SIG-M5 treated with dmso at 0.1 percent for 504 hours (cell line): ENCODE results near the gene LIPJ.
A peak's percentile ranks its signal among the peaks of the same experiment; 100 is the strongest.

Experiments
- DNase-seq: peaks from one replicate; lab custom pipeline; 2025; ENCODE audit not compliant: unreplicated experiment; lab: John Stamatoyannopoulos, UW

LIPJ gene

GRCh38 chr10:88586462-88586861 is at the start of gene LIPJ:
LIPJ (plus strand) TSS chr10:88586762; CDS start chr10:88590688, 3,926 bp downstream.
- no peak for DNase-seq

GRCh38 chr10:88537322-88537721 is 49.2 kb upstream of the LIPJ start:
- DNase-seq: no peak

DNA sequence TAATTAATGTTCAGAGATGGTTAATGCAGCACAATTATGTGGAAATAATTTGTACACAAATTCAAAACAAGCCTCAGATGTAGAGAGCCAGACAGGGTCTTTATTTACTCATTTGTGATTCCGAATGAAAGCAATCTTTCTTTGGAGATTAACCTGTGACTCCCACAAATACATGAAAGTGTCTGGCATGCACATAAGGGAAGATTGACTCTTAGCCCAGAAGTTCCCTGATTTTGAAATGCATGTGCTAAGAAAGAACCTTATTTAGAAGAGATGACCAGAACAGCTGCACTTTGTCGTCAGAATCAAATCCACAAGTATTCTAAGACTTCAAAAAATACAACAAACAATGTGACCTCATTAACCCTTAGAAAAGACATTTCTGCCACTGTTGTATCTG is 48.5 kb upstream of the LIPJ start:
- no peak for DNase-seq

GRCh38 chr10:88540351-88540750 is 46.2 kb upstream of the LIPJ start:
- no peak for DNase-seq

DNA sequence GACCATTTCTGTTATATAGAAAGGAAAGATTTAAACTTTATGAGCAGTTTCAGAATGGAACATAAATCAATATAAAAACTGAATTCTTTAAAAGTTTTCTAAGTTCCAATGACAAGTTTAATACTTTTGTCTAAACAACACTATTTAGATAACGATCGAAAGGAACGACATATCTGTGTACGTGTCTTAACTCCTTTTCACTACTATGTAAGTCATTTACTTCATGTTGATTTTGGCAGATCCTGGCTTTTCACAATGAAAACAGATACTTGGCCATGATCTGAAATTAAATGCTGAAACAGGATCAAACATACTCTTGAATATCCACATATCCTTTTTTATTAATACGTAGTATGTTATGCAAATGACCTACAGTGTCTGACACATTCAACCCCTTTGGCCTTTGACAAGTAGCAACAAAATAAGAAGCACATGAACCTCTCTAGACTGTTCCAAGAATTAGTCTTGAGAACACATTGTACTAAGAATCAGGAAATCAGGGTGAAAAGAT is 45.4 kb upstream of the LIPJ start:
- no peak for DNase-seq

DNA sequence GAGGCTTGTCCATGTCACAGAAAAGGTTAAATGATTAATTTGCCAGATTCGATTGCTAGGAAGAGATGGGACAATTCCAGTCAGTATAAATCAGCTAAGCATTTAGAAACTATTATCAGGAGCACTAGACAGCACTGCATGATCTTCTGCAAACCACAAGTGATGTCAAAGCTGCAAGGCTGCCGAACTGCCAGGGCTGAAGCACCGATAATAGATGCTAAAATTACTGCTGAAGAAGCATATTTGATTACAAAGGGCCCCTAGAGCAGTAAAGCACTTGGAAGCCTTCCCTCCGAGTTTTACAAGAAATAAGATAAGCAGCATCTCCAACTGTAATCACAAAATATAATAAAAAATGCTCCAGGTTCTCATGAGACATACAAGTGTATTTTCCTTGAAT is 44.0 kb upstream of the LIPJ start:
- DNase-seq: no peak

DNA sequence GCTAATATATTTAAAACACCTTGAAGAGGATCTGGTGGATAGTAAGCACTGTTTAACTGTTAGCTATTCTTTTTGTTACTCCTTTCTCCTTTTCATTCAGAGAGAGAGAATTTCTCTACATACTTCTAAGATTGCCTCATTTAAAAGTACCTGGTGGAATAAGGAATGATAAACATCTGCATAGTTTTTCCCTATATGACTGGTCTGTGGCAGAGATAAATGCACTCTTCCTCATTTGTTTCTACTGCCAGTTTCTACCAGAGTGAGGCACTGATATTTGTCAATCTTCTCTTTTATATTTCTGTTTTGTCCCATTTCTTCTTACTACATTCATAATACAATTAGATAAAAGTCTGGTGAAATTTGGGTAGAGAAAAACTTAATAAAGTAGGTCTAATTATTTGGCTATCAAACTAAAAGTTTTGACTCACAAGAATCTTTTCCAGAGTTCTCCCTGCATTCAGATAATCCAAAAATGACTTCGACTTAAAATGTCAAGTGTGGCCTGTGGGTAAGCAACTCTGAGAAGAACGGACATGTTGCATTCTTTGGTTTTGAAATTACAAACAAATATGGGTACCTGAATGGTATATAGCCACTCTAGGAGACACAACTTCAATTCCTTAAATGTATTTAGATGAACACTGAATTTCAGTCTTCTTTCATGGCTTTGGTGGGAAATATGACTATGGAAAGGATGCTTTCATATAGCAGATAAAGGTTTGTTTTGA is 42.3 kb upstream of the LIPJ start:
- peak; percentile 49 for DNase-seq

DNA sequence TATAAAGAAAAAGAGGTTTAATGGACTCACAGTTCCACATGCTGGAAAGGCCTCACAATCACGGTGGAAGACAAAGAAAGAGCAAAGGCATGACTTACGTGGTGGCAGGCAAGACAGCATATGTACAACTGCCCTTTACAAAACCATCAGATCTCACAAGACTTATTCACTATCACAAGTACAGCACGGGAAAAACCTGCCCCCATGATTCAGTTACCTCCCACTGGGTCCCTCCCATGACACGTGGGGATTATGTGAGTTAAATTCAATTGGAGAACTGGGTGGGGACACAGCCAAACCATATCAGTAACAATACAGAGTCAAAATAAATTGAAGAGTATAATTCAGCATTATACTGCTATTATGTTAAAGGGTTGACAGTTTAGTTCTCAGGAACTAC is 41.2 kb upstream of the LIPJ start:
- no peak for DNase-seq

- DNase-seq: no peak
Observed at GRCh38 chr10:88546497-88546896, 40.1 kb upstream of the LIPJ start.

DNA sequence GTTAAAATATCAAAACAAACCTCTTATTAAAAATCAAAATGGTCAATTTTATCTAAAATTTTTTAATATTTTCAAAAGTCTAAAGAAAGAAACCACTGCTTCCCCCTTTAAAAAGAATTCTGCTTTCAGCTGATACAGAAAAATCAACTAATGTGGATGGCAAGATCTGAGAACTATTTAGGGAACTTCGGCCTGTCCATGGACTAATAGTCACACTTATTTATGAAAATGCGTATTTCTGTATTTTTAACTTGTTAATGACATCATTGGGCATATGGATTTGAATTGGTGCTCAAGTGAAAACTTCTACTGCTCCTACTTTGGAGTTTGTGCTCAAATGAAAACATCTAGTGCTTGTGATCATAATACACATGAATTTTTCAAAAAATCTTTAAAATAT is 35.3 kb upstream of the LIPJ start:
- DNase-seq: no peak

- DNase-seq: peak; percentile 67
Observed at GRCh38 chr10:88553116-88553752, 33.3 kb upstream of the LIPJ start.

DNA sequence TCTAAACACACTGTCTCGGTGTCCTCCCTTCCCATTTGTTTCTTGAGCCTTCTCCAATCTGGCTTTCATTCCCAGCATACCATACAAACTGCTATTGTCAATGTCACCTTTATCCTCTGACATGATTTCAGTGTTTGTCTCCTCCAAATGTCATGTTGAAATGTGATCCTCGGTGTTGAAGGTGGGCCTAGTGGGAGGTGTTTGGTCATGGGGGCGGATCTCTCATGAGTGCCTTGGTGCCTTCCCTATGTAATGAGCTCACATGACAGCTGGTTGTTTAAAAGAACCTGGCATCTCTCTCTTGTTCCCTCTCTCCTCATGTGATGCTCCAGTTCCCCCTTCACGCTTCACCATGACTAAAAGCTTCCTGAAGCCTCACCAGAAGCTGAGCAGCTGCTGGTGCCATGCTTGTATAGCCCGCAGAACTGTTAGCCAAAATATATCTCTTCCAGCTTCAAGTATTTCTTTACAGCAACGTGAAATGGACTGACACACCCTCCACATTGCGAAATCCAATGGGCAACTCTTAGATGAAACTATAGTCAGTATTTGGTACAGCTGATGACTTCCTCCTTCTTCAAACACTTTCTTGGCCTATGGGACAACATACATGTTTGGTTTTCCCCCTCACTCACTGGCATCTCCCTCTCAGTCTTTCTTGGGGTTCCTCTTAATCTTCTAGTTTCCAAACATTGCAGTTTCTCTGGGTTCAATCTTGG is 31.2 kb upstream of the LIPJ start:
- DNase-seq: peak; percentile 69

GRCh38 chr10:88557256-88557655 is 29.3 kb upstream of the LIPJ start:
- DNase-seq: no peak

- DNase-seq: no peak
Observed at GRCh38 chr10:88557658-88558057, 28.9 kb upstream of the LIPJ start.

DNA sequence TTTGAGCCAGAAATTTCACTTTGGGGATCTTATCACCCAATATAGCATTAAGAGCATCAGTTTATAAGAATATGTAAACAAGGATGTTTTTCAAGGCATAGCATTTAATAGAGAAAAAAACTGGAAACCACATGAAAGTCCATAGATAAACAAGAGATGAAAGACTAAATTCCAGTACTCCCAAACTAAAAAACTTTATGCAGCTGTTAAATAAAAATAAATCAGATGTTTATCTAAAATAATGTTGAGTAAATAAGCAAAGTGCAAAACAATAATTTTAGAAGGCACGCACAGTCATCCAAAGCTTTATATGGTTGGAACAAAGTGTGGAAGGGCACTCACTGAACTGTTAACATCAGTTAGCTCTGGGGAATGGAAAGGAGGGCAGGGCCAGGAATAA is 24.4 kb upstream of the LIPJ start:
- no peak for DNase-seq

GRCh38 chr10:88565072-88565471 is 21.5 kb upstream of the LIPJ start:
- peak; percentile 29 for DNase-seq

DNA sequence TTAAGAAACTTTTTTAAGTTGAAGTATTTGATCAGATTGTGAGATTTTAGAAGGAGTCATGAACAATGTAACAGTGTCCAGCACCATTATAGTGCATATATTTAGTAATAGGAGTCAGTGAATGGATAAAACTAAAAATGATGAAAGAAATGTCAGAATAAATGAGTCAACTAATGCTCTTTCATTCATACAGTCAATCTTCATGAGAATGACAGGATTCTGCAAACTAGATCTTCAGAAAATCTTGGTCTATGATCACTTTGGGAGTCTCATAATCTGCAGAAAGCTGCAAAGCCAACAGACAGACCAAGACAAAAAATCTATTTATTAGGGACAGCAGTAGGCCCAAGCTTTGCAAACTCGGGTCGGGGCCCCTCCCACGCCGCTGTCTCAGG is 4.2 kb upstream of the LIPJ start:
- DNase-seq: no peak

DNA sequence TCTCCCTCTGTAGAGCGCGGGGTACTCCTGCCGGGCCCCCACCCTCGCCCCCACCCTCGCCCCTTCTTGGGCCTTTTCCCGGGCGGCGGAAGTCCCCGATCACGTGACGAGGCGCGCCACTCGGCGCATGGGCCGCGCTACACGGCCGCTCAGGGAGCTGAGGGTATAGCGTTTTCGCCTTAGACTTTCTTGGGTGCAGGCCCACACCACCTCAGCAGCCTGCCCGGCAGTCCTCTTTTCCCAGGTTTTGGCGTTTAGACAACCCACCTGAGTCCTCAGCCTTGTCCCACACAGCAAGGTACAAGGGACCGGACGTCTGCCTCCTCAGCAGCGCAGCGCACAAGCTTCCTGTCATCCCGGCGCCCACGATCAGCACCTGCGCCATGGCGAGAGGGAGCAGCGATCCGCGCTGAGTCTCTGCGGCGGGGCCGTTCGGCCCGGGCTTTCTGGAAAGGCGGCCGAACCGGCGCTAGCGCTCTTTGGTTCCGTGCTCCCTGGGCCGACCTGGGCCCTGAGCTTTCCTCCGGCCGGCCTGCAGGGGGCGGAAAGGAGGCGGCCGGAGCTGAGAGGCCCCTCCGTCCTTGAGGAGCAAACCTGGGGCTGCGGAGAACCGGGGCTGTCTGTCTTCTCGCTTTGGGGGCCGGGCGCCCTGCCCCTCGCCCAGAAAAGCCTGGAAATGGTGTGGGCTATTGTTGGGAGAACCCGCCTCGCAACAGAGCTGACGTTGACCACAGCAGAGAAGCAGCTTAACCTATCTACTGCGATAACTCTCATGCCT is 3.6 kb upstream of the LIPJ start, which contains the start of gene RNLS:
TSS of gene RNLS (minus strand) at position 513 of the 778 bp plus-strand sequence.
- no peak for DNase-seq

DNA sequence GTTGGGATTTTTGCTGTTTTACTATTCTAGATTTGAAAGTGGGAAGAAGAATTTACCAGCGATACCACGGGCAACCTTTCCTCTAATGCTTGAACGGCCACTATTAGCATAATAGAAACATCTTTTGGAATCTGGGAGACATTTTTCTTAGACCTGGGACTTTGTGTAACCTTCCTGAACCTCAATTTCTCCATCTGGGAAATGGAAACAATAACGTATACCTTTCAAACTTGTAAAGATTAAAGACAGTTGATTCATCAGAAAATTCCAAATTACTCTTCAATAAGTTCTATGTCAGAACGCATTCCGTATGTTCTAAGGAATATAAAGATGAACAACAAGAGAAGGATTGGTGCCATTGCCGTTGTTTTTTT is 3.0 kb upstream of the LIPJ start:
- no peak for DNase-seq

GRCh38 chr10:88592381-88592780 is 5.8 kb downstream of the LIPJ start:
- no peak for DNase-seq

GRCh38 chr10:88592906-88593305 is 6.3 kb downstream of the LIPJ start:
- DNase-seq: no peak
